C4-2B (cell line): ENCODE measurements around the gene CRIP2.

Experiments used
- H3K27ac ChIP-seq: fragments of 450-650 bp; 2 replicates; pipeline ENCODE4 v1.5.1; 2017
- CTCF ChIP-seq: fragments of 450-650 bp; conservative IDR thresholded peaks from 2 replicates; pipeline ENCODE4 v1.5.1; 2017; ENCODE audit warnings: mild to moderate bottlenecking
- ZFX ChIP-seq: fragments of 450-650 bp; IDR thresholded peaks from 2 replicates; pipeline ENCODE4 v1.6.1; 2017

CRIP2 gene

DNA sequence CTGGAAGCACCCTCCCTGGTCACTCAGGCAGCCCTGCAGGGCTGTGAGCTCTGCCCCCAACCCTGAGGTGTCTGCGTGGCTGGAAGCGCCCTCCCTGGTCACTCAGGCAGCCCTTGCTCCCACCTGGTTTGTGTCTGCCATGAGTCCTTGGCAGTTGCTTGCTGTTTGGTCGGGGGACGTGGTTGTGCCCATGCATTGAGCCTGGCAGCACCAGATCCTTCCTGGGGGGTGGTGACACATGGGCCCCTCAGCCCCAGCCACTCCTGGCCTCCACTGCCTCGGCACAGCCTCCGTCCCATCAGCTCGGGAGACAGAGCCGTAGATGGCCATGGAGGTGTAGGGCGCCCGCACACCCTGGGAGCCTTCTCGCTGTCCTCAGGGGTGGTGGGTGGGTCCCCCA, 35.4 kb upstream of the CRIP2 start:
- TF ChIP-seq ZFX: no peak
- TF ChIP-seq CTCF: no peak
- H3K27ac ChIP-seq: no peak overlapping the region

GRCh38 chr14:105439710-105440553, 34.7 kb upstream of the CRIP2 start:
- H3K27ac ChIP-seq: no peak overlapping the region
- TF ChIP-seq CTCF (no peak), ZFX (no peak)

DNA sequence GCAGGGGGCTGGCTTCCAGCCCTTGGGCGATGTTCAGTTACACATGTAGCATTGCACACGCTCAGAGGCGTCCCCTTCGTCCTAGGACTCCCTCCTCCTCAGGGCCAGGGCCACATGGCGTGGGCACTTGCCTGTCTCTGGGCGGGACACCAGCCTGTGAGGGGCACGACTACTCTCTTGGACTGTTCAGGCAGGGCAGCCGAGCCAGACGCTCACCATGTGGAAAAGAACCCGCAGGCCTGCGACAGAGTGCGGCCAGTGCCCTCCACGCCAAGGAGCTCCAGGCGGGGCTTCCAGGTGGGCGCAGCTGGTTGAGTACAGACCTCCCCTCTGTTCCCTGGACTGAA, 34.1 kb upstream of the CRIP2 start:
- TF ChIP-seq ZFX (no peak), CTCF (no peak)
- no peak overlapping the region for H3K27ac ChIP-seq

DNA sequence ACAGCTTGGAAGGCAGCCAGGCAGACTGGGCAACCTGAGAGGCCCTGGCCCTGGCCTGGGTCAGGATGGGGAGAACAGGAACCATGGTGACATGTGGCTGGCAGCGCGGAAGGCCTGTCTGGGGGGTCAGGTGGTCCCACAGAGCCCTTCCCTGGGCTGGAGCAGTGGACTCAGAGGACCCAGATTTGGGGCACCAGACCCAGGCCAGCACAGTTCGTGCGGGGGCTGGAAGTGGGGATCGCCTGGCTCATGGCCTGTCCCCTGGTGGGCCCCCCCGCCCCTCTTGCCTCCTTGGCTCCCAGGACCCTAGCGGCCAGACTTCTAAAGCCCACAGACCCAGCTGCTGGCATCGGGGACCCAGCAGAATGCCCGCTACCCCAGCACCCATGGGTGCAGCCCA, 33.6 kb upstream of the CRIP2 start:
- H3K27ac ChIP-seq: no peak overlapping the region
- TF ChIP-seq ZFX (no peak), CTCF (no peak)

DNA sequence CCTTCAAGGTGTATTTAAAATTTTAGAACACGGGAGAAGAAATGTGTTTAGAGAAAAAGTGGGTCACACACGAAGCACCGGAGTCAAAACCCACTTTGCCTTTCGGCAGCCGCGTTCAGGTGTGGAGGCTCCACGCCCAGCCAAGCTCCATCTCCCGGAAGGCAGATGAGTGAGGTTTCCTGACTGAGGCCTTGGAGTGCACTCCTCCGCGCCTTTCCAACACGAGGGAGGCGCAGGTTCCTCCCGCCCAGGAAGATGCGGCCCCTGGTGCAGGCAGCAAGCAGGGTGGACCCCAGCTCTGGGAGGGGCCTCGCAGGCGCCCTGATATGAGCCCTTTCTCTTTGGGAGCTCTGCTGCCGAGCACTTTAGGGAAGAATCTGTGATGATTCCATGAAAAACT, 32.5 kb upstream of the CRIP2 start:
- H3K27ac ChIP-seq: no peak overlapping the region
- TF ChIP-seq ZFX (no peak), CTCF (no peak)

- no peak for TF ChIP-seq ZFX
- TF ChIP-seq CTCF: no peak
Observed at GRCh38 chr14:105442834-105443233, 31.8 kb upstream of the CRIP2 start.

DNA sequence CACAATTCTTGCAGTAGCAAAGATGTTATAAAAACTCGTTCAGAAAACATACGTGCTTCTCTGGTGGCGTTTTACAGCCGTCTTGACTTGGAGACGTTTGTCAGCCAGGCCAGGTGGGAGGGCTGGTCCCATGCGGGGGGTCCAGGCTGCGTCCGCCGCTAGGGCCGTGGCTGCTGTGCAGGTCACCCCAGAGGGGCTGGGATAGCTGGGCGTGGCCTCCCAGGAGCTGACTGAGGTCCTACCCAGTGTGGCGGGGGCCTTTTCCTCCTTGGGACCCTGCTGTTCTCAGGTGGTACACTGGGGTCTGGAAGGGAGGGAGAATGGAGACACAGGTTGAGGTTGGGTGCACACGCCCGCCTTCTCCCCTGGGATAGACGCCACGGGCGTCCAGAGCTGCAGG, 29.8 kb upstream of the CRIP2 start:
- H3K27ac ChIP-seq: no peak overlapping the region
- TF ChIP-seq CTCF (no peak), ZFX (no peak)

More at GRCh38 chr14:105442834-105443233, 31.8 kb upstream of the CRIP2 start:
- H3K27ac ChIP-seq: no peak overlapping the region
